GM19324 (cell line): Measurements from ENCODE around the gene OR5K3.
"Not testable (repeated sequence)": the region's sequence is repeated elsewhere in the genome, so short reads cannot be mapped to it uniquely, and the experiment has no call there.

Experiments
- ATAC-seq: cut with Tn5 transposase; IDR thresholded peaks from one replicate; pipeline ENCODE4 v1.9.1; 2021; ENCODE audit warnings: mild to moderate bottlenecking, moderate library complexity; ENCODE audit not compliant: unreplicated experiment, low FRiP score

Gene OR5K3

GRCh38 chr3:98390366-98390765, at the start of gene OR5K3:
Gene OR5K3, plus strand, starts transcription at chr3:98390666. Its CDS starts 0 bp downstream, at chr3:98390666.
- no peak for ATAC-seq

DNA sequence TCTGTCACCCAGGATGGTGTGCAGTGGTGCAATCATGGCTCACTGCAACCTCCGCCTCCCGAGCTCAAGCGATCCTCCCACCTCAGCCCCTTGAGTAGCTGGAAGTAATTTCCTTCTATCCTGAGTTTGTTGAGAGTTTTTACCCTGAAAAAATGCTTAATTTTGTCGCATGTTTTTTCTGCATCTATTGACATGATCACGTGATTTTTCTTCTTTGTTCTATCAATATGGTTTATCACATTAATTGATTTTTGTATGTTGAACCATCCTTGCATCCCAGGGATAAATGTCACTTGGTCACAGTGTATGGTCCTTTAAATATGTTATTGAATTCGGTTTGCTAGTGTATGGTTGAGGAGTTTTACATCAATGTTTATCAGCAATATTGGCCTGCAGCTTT, 48.7 kb upstream of the OR5K3 start:
- no peak for ATAC-seq

GRCh38 chr3:98343647-98344507, 46.6 kb upstream of the OR5K3 start:
- ATAC-seq, result no peak

DNA sequence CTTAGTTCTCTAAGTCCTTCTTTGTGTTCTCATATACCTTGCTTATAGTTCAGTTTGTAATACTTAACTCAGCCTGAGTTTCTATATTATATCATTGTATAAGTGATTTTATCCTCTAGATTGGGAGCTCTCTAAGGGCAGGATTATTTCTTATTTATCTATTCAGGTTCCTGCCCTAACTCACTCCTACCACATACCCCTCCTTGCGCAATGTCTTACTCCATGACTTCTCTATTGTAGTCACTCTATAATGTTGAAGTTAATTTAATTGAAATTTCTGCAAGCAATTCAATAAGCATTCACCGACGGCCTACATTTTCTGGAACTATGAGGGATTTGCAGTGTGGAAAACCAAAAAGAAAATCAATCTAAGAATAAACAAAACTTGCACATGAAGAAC, 40.4 kb upstream of the OR5K3 start:
- ATAC-seq, result no peak

- no peak for ATAC-seq
Measured at GRCh38 chr3:98353554-98353953, 36.9 kb upstream of the OR5K3 start, which contains the start of gene OR5K4. Gene OR5K4, plus strand, starts transcription at chr3:98353854. Its CDS starts 0 bp downstream, at chr3:98353854.

DNA sequence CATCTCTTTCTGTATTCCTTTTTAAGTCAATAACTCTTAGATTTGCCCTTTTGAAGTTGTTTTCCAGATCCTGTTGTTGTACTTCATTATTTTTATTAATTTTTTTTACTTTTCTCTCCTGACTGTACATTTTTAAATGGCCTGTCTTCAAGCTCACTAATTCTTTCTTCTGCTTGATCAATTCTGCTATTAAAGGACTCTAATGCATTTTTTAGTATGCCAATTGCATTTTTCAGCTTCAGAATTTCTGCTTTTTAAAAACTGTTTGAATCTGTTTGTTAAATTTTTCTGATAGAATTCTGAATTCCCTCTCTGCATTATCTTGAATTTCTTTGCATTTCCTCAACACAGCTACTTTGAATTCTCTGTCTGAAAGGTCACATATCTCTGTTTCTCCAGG, 31.2 kb upstream of the OR5K3 start:
- ATAC-seq, result no peak

DNA sequence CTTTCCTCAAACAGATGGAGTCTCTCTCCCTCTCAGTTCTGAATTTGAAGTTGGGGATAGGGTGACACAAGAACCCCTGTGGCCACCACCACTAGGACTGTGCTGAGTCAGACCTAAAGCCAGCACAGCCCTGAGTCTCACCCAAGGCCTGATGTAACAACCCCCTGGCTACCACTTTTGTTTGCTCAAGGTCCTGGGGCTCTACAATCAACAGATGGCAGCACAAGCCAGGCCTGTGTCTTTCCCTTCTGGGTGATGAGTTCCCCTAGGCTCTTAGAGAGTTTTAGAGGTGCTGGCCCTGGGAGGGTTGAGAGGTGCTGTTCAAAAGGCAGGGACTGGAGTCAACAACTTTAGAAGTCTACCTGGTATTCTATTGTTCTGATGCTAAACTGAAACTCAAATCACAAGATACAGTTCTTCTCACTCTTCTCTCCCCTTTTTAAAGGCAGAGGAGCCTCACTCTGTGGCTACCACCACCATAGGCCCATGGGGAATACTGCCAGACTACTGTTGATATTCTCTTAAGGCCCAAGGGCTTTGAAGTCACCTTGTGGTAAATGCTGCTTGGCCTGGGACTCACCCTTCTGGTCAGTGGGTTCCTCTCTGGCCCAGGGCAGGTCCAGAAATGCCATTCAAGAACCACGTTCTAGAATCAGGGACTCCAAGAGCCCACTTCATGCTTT, 30.3 kb upstream of the OR5K3 start:
- peak; percentile 72 for ATAC-seq

DNA sequence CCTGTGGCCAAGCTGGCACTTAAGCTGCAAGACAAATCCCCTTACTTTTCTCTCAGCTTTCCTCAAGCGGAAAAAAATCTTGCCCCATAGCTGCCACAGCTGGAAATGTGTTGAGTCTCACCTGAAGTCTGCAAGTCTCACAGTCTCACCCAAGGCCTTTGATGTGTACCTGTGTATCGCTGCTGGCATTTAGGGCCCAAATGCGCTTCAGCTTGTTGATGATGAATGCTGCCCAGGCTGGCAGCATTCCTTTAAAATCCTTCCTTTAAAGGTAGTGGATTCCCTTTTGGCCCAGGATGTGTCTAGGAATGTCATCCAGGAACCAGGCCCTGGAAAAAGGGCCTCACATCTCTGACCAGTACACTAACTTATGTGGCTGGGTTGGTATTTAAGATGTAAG, 29.8 kb upstream of the OR5K3 start:
- ATAC-seq, result no peak

GRCh38 chr3:98361289-98361688, 29.2 kb upstream of the OR5K3 start:
- ATAC-seq, result no peak

GRCh38 chr3:98367464-98368246, 22.8 kb upstream of the OR5K3 start:
- no peak for ATAC-seq

- no peak for ATAC-seq
Measured at GRCh38 chr3:98371186-98371585, 19.3 kb upstream of the OR5K3 start.

DNA sequence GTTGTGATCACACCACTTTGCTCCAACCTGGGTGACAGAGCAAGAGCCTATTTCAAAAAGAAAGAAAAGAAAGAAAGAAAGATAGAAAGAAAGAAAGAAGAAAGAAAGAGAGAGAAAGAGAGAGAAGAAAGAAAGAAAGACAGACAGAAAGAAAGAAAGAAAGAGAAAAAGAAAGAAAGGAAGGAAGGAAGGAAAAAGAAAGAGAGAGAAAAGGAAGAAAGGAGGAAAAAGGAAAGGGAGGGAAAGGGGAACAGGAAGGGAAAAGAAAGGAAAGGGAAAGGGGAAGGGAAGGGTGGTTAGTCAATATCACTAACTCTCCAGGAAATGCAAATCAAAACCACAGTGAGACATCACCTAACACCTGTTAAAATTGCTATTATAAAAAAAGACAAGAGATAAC, 18.6 kb upstream of the OR5K3 start:
- no peak for ATAC-seq

GRCh38 chr3:98372445-98372844, 18.0 kb upstream of the OR5K3 start:
- no peak for ATAC-seq

GRCh38 chr3:98376631-98377030, 13.8 kb upstream of the OR5K3 start:
- no peak for ATAC-seq

GRCh38 chr3:98388147-98388546, 2.3 kb upstream of the OR5K3 start:
- ATAC-seq, result no peak

- ATAC-seq, result no peak
Measured at GRCh38 chr3:98395101-98395500, 4.6 kb downstream of the OR5K3 start.

DNA sequence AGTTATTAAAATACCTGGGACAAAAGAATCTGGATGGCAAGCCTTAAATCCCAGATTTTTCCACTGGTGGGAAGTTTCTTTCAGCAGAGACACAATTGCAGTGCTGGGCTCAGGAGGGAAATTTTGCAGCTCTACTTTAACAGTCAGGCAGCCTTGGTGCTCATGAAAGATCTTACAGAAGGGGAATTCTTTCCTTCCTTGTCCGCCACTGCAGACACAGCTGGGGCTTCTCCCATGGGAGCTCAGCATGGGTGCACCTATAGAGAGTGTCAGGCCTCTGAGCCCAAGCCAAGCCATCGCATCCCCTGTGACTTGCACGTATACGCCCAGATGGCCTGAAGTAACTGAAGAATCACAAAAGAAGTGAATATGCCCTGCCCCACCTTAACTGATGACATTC, 6.0 kb downstream of the OR5K3 start:
- not testable (repeated sequence) for ATAC-seq

GRCh38 chr3:98398513-98398912, 8.0 kb downstream of the OR5K3 start:
- no peak for ATAC-seq

DNA sequence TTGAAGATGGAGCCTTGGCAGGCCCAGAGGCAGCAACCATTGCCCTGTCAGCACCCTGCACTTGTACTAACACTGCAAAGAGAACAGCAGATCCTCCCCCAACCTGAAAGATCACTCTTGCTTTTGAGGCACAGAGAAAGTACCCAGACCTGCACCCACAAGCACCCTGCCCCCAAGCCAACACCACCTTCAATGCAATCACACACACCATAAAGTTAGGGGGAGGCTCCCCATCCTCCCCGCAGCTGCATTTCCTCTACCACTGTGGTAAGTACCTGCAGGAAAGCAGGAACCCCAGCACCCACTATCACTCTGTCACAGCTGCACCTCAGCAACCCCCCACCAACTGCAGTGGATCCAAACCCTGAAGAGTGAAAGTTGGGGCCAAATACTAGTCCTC, 12.0 kb downstream of the OR5K3 start:
- no peak for ATAC-seq

DNA sequence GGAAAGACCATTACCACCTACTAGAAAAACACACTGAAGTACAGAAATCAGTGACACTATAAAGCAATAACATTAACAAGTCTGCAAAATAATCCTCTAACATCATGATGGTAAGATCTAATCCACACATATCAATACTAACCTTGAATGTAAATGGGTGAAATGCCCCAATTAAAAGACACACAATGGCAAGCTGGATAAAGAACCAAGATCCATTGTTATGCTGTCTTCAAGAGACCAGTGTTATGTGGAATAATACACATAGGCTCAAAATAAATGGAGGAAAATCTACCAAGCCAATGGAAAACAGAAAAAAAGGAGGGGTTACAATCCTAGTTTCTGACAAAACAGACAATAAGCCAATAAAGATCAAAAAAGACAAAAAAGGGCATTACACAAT, 13.5 kb downstream of the OR5K3 start:
- ATAC-seq, result no peak

GRCh38 chr3:98406034-98406433, 15.6 kb downstream of the OR5K3 start:
- ATAC-seq, result no peak
